Esophagus muscularis mucosa (tissue), 4 donors: ENCODE results near the gene CAMKK2. TPM values are rescaled to one million over a fixed set of nuclear protein-coding genes. Genes with fewer than 3 reads are reported as not detected.
A peak's percentile ranks its signal among the peaks of the same experiment; 100 is the strongest.
"Not testable (repeated sequence)": the region's sequence is repeated elsewhere in the genome, so short reads cannot be mapped to it uniquely, and the experiment has no call there.

Source experiments
- DNase-seq: peaks from one replicate; pipeline ENCODE4 v3.0.0-alpha.2; 2017; ENCODE audit errors: extremely low spot score
- H3K27ac ChIP-seq, 4 donors: fragments of 200-600 bp; sonication (generic); replicated peaks in 1 of 4; 1 replicate in 3 of 4; 2 replicates in 1 of 4; pipeline ENCODE4 v1.5.1; 2016 to 2019; ENCODE audit warnings: mild to moderate bottlenecking in 1 of 4
- H3K27me3 ChIP-seq, 4 donors: fragments of 200-600 bp; sonication (generic); one replicate each; pipeline versions ENCODE4 v1.5.1 to v1.6.0; 2016 to 2019
- H3K36me3 ChIP-seq, 4 donors: fragments of 200-600 bp; sonication (generic); one replicate each; pipeline ENCODE4 v1.5.1; 2016 to 2019
- H3K4me1 ChIP-seq, 4 donors: fragments of 200-600 bp; sonication (generic); one replicate each; pipeline ENCODE4 v1.5.1; 2016 to 2019
- H3K4me3 ChIP-seq, 4 donors: fragments of 200-600 bp; sonication (generic); 1 replicate in 2 of 4; 2 replicates in 2 of 4; pipeline ENCODE4 v1.5.1; 2016 to 2019; ENCODE audit warnings: mild to moderate bottlenecking in 4 of 4, moderate library complexity in 1 of 4
- H3K9me3 ChIP-seq, 4 donors: fragments of 200-600 bp; sonication (generic); 1 replicate in 3 of 4; 2 replicates in 1 of 4; pipeline ENCODE4 v1.5.1; 2016 to 2019
- CTCF ChIP-seq, 3 experiments: fragments of 200-600 bp in 2 of 3; fragments of 450-650 bp in 1 of 3; sonication (generic) in 2 of 3; IDR thresholded peaks; one replicate each; pipeline ENCODE4 v1.5.1; 2017 to 2019; ENCODE audit warnings: antibody characterized with exemption in 3 of 3, mild to moderate bottlenecking in 2 of 3, moderate library complexity in 1 of 3
- EP300 ChIP-seq: sonication (generic); formaldehyde crosslinking; IDR thresholded peaks from one replicate; pipeline ENCODE4 v1.6.1; 2017; ENCODE audit warnings: antibody characterized with exemption
- POLR2A ChIP-seq: fragments of 450-650 bp; IDR thresholded peaks from one replicate; pipeline ENCODE4 v1.6.1; 2017; ENCODE audit warnings: antibody characterized with exemption, moderate library complexity, mild to moderate bottlenecking, low read depth
- POLR2AphosphoS5 ChIP-seq, 2 donors: sonication (generic); formaldehyde crosslinking; IDR thresholded peaks; one replicate each; pipeline ENCODE4 v1.6.1; 2017; ENCODE audit warnings: antibody characterized with exemption in 2 of 2
- WGBS: methylation state at CpG from one replicate; pipeline ENCODE4 v1.1.5; 2018; 5-methylcytosine and 5-hydroxymethylcytosine counted together
- intact Hi-C: fragments of 100-400 bp; cut with DNase I; formaldehyde crosslinking; loops from one replicate; pipeline ENCODE4 v1.15.1; 2023
- total RNA-seq, 4 donors: library from RNA; depleted of rRNA; stranded (reverse); fragments of >200 nt; gene quantifications; one replicate each; pipeline versions ENCODE4 v1.1.0 to v1.2.1, GENCODE V29; 2016

The CAMKK2 gene
- total RNA-seq, 4 donors from 2014 or later, result 23.9 to 45.0 (median 37.4) TPM

GRCh38 chr12:121283388-121283787 is 13.1 kb downstream of the CAMKK2 start:
- intact Hi-C loops, result no loop called here
- peaks cover 23 to 64% (median 53%) of the 10 kb centered on the region in 4 donors for H3K4me1 ChIP-seq
- no peaks in the 10 kb centered on the region for H3K9me3 ChIP-seq
- H3K36me3 ChIP-seq, result no peaks in the 10 kb centered on the region
- no peak for DNase-seq
- no peaks in the 10 kb centered on the region for H3K27me3 ChIP-seq
- H3K27ac ChIP-seq, result peak overlapping the region in 1 of 4 donors; percentile 9
- 93% methylated on average over 5 of the region's 5 CpGs for whole genome bisulfite sequencing
- TF ChIP-seq POLR2A (no peak), POLR2AphosphoS5 (IDR thresholded peaks at IDR 0.05) (no peak)
- no peak overlapping the region for H3K4me3 ChIP-seq

- DNase-seq, H3K36me3 ChIP-seq, H3K4me3 ChIP-seq, H3K27me3 ChIP-seq, intact Hi-C loops, H3K9me3 ChIP-seq: not testable (repeated sequence)
- WGBS, result 100% methylated on average over 1 of the region's 11 CpGs
- H3K27ac ChIP-seq, result peak overlapping the region in 3 of 4 donors; percentile 39 to 73 (median 54)
- H3K4me1 ChIP-seq, result peaks cover 21 to 62% (median 51%) of the 10 kb centered on the region in 4 donors
Measured at GRCh38 chr12:121282910-121283309, 13.6 kb downstream of the CAMKK2 start.

GRCh38 chr12:121282072-121282742 is 14.3 kb downstream of the CAMKK2 start:
- 57% methylated on average over 10 of the region's 10 CpGs for WGBS
- no peak for TF ChIP-seq CTCF (IDR thresholded peaks at IDR 0.05)
- TF ChIP-seq POLR2A, result no peak
- no peak for TF ChIP-seq EP300
- no peak for TF ChIP-seq POLR2AphosphoS5 (IDR thresholded peaks at IDR 0.05)
- H3K9me3 ChIP-seq, result no peaks in the 10 kb centered on the region
- H3K27ac ChIP-seq, result peak overlapping the region; percentile 15 to 73 (median 46)
- no peak for DNase-seq
- no peak overlapping the region for H3K4me3 ChIP-seq
- H3K4me1 ChIP-seq, result peaks cover 21 to 56% (median 51%) of the 10 kb centered on the region in 4 donors
- no peaks in the 10 kb centered on the region for H3K36me3 ChIP-seq
- H3K27me3 ChIP-seq, result no peaks in the 10 kb centered on the region
- intact Hi-C loops, result no loop called here

GRCh38 chr12:121281116-121281515 is 15.4 kb downstream of the CAMKK2 start:
- WGBS, result 87% methylated on average over 14 of the region's 14 CpGs
- DNase-seq, H3K36me3 ChIP-seq, intact Hi-C loops, H3K27me3 ChIP-seq, H3K4me3 ChIP-seq, H3K27ac ChIP-seq, H3K9me3 ChIP-seq: not testable (repeated sequence)
- peaks cover 21 to 63% (median 51%) of the 10 kb centered on the region in 4 donors for H3K4me1 ChIP-seq

- H3K36me3 ChIP-seq, H3K4me3 ChIP-seq, H3K9me3 ChIP-seq, DNase-seq, H3K27me3 ChIP-seq, intact Hi-C loops: not testable (repeated sequence)
- H3K4me1 ChIP-seq, result peaks cover 21 to 63% (median 51%) of the 10 kb centered on the region in 4 donors
- 87% methylated on average over 11 of the region's 11 CpGs for WGBS
- peak overlapping the region in 1 of 4 donors; percentile 73 for H3K27ac ChIP-seq
Measured at GRCh38 chr12:121280531-121280930, 16.0 kb downstream of the CAMKK2 start.

- no peak for DNase-seq
- Histone ChIP-seq H3K27ac (peak overlapping the region; percentile 53 to 73 (median 64)), H3K4me3 (no peak overlapping the region), H3K9me3 (no peaks in the 10 kb centered on the region), H3K36me3 (peaks cover 0 to 11% (median 3%) of the 10 kb centered on the region in 4 donors), H3K27me3 (no peaks in the 10 kb centered on the region), H3K4me1 (peaks cover 18 to 56% (median 42%) of the 10 kb centered on the region in 4 donors)
- peak; percentile 6 to 27 for TF ChIP-seq POLR2AphosphoS5 (IDR thresholded peaks at IDR 0.05)
- no peak for TF ChIP-seq CTCF (IDR thresholded peaks at IDR 0.05)
- intact Hi-C loops, result no loop called here
- WGBS, result 37% methylated on average over 8 of the region's 10 CpGs
Measured at GRCh38 chr12:121279507-121279915, 17.0 kb downstream of the CAMKK2 start.

GRCh38 chr12:121279071-121279375 is 17.5 kb downstream of the CAMKK2 start:
- WGBS, result 71% methylated on average over 8 of the region's 13 CpGs
- Histone ChIP-seq H3K4me3 (no peak overlapping the region), H3K27ac (peak overlapping the region; percentile 53 to 73 (median 64)), H3K9me3 (no peaks in the 10 kb centered on the region), H3K27me3 (no peaks in the 10 kb centered on the region), H3K36me3 (peaks cover 0 to 16% (median 8%) of the 10 kb centered on the region in 4 donors), H3K4me1 (peaks cover 18 to 51% (median 37%) of the 10 kb centered on the region in 4 donors)
- no peak for DNase-seq
- TF ChIP-seq CTCF (IDR thresholded peaks at IDR 0.05), result no peak
- TF ChIP-seq POLR2A, result no peak
- TF ChIP-seq POLR2AphosphoS5 (IDR thresholded peaks at IDR 0.05), result no peak
- no peak for TF ChIP-seq EP300
- intact Hi-C loops, result no loop called here
